HG02885 (cell line): ENCODE data around the gene CCDC74B.
"Not testable (repeated sequence)": the region's sequence is repeated elsewhere in the genome, so short reads cannot be mapped to it uniquely, and the experiment has no call there.

ENCODE experiments used
- ATAC-seq: cut with Tn5 transposase; IDR thresholded peaks from one replicate; pipeline ENCODE4 v1.9.1; 2021; ENCODE audit warnings: mild to moderate bottlenecking; ENCODE audit not compliant: unreplicated experiment, poor library complexity

Gene CCDC74B

DNA sequence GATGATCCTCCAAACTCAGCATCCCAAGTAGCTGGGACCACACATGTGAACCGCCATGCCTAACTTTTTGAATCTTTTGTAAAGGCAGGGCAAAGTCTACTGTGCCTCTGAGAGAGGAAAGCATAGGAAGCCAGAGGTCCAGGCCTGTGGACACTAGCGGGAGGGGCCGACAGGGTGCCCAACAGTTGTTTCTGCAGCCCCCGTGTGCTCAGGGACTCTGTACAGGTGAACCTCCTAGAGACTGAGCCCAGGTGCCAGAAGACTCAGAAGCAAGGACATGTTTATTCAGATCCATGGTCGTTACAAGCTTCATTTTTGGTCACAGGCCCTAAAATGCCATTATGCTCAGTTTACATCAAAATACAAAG lies 6.2 kb upstream of the CCDC74B start:
- not testable (repeated sequence) for ATAC-seq

- no peak for ATAC-seq
These were observed 5.6 kb upstream of the CCDC74B start for GRCh38 chr2:130150181-130151144.

- not testable (repeated sequence) for ATAC-seq
These were observed 3.6 kb upstream of the CCDC74B start for GRCh38 chr2:130148515-130148914.

GRCh38 chr2:130143266-130144039 lies 1.5 kb downstream of the CCDC74B start:
- peak; percentile 35 for ATAC-seq

GRCh38 chr2:130142396-130143265 lies 2.3 kb downstream of the CCDC74B start:
- ATAC-seq, result not testable (repeated sequence)

- ATAC-seq, result not testable (repeated sequence)
These were observed 3.1 kb downstream of the CCDC74B start for GRCh38 chr2:130141645-130142370.

GRCh38 chr2:130141002-130141401 lies 3.9 kb downstream of the CCDC74B start:
- ATAC-seq, result not testable (repeated sequence)

DNA sequence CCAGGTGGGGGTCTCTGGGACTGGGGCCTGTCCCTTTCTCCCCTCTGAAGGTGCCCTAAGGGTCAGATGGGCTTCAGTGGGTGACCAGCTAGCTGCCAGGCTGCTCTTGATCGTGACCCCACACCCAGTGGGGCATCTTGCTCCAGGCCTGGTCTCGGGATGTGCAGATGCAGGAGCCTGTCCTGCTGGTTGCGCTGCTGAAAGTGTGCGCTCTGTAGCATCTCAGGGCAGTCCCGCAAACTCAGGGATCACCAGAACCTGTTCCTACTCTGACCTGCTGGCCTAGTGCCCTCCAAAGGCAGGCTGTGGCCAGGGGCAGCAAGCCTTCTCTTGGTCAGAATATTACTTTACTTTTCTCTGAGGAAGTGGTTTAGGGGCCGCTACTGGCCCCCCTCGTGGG lies 4.4 kb downstream of the CCDC74B start:
- ATAC-seq, result not testable (repeated sequence)

DNA sequence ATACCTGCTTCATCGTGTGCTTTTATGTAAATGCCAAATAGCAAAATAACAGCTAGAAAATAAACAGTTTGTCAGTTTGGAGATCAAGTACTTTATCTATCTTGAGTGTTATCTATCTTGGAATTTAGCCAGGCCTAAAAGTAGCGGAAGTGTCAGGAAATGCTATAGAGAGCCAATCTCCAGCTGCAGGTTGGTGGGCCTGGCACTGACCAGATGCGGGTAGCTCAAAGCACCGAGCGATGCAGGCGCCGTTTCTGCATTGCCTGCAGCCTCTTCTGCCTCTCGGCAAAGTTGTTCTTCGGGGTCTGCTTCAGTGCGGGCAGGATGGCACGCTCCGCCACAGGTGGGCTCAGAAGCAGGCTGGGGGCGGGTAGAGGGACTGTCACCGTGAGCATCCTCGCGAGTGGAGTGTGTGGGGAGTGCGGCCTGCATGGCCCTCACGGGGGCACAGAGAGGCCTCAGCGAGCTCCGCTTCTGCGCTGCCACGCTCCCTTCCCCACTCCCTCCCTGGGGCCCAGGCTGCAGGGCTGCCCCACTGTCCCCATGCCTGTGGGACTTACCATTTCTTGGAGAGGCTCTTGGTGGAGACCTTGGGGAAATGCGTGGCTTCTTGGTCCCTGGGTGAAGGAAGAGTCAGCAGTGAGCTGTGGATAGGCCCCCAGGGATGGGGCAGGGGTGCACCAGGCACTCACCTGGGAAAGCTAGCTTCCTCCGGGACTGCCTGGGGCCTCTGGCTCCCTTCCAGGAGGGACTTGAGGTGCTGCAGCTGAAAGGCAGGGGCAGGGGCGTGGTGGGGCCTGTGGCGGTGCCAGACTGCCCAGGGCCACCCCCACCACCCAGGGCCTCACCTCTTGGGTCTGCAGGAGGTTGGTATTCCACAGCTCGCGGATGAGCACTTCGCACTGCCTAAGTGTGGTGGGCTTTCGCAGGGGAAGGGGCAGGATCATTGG lies 5.3 kb downstream of the CCDC74B start:
- not testable (repeated sequence) for ATAC-seq

DNA sequence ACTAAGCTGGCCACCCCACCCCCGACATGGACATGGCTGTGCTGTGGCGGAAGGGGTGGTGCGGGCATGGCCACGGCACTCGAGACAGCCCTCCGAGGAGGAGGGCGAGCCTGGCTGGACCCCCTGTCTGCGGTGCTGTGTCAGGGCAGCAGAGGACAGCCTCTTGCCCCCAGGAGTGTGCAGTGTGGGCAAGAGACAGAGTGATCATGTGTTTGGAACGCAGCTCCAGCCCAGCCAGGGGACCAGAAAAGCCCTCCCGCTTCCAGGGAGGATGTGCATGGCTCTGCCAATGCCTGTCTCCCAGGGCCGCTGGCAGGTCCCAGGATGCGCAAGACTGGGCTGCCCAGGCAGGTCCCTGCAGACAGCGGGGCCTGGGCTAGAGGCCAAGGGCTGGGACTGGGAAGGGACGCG lies 6.1 kb downstream of the CCDC74B start:
- not testable (repeated sequence) for ATAC-seq

- not testable (repeated sequence) for ATAC-seq
These were observed 6.6 kb downstream of the CCDC74B start for GRCh38 chr2:130138326-130138725.

DNA sequence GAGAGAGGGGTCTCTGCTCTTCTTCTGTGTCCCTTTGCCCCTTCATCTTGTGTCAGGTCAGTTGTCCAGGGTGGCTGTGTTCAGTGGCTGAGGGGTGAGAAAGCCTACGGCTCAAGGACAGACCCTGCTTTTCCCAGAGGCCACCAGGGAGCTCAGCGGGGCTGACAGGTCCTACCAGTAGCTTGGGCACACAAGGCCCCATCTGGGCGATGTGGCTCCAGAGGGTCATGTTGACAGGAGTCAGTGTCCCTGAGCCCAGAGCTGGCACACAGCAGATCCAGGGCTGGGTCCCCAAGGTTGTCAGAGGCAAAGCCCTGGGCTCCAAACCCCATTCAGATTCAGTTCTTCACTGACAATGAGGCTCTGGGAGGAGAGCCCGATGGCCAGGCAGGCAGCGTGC lies 7.8 kb downstream of the CCDC74B start:
- not testable (repeated sequence) for ATAC-seq

- not testable (repeated sequence) for ATAC-seq
These were observed 8.4 kb downstream of the CCDC74B start for GRCh38 chr2:130136546-130136945.

- no peak for ATAC-seq
These were observed 9.0 kb downstream of the CCDC74B start for GRCh38 chr2:130135692-130136541.

DNA sequence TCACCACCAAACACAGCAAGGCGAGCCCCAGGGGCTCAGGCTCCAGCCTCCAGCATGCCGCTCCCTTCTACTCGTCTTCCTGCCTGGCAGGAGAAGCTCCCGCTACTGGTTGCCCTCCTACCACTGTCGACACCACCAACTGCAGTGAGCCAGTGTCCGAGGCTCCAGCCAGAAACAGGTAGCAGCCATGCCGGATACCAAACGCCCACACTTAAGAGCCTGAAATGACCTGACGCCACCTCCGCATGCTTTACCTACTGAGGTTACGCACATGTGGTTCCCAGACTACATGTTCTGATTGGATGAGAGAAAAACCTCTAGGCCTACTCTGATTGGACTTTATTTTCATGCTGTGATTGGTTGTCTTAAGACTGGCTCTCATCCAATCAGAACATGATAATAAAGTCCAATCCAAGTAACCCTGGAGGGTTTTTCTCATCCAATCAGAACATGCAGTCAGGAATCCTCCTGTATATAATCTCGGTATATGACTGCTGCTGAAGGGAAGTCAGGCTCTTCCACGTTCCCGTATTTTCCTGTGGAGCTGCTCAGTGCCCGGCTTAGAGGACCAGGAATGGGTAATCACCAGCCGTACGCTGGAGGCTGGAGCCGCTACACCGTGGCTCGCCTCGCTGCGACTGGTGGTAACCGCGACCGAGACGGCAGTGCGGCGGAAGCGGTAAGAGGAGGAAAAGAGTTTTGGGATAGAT lies 15.6 kb downstream of the CCDC74B start, which contains the start of gene POTEF:
POTEF (minus strand) TSS at position 103 of the 710 bp plus-strand sequence. CDS start 8,707 bp downstream, outside the sequence.
- not testable (repeated sequence) for ATAC-seq

GRCh38 chr2:130128464-130128863 lies 16.4 kb downstream of the CCDC74B start:
- ATAC-seq, result not testable (repeated sequence)

DNA sequence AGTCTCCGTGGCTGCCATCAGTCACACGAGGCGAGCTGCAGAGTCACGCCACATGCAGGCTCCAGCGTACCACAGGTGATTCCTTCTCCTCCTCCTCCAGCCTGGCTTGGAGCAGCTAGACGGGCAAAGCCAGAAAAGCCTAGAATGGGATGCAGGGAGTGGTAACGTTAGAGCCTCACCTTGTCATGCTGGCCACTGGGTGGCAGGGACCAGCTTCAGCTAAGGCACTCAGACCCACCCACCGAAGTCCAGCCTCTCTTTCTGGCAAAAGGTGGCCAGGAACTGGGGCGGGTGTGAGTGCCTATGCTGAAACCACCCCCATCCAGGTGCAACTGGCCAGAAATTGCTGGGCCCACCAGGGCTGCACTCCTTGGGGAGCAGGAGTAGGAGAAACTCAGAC lies 17.2 kb downstream of the CCDC74B start:
- ATAC-seq, result not testable (repeated sequence)
